ENCODE data around the gene MCCD1.
"Not testable (repeated sequence)": the region's sequence is repeated elsewhere in the genome, so short reads cannot be mapped to it uniquely, and the experiment has no call there.

The MCCD1 gene, protein sequence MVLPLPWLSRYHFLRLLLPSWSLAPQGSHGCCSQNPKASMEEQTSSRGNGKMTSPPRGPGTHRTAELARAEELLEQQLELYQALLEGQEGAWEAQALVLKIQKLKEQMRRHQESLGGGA

DNA sequence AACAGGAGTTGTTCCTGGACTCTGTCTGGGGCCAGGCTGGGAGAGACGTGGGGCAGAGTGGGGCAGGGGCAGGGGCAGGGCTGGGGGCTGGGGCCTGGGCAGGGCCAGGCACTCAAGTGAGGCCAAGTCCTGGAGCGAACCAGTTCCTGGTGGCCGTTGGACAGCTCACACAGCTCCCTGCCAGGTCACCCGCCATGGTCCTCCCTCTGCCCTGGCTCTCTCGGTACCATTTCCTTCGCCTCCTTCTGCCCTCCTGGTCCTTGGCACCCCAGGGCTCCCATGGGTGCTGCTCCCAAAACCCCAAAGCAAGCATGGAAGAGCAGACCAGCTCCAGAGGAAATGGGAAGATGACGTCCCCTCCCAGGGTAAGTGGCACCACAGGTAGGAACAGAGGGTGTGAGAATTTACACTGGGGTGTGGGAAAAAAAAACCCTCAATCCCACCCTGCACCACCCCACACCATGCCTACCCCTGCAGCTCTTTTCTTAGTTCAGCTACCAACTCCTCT lies at the start of gene MCCD1:
Gene MCCD1, plus strand, starts transcription at position 142 of the 508 bp plus-strand sequence. Its CDS starts 53 bp downstream, at position 195.
- no peak for DNase-seq

DNA sequence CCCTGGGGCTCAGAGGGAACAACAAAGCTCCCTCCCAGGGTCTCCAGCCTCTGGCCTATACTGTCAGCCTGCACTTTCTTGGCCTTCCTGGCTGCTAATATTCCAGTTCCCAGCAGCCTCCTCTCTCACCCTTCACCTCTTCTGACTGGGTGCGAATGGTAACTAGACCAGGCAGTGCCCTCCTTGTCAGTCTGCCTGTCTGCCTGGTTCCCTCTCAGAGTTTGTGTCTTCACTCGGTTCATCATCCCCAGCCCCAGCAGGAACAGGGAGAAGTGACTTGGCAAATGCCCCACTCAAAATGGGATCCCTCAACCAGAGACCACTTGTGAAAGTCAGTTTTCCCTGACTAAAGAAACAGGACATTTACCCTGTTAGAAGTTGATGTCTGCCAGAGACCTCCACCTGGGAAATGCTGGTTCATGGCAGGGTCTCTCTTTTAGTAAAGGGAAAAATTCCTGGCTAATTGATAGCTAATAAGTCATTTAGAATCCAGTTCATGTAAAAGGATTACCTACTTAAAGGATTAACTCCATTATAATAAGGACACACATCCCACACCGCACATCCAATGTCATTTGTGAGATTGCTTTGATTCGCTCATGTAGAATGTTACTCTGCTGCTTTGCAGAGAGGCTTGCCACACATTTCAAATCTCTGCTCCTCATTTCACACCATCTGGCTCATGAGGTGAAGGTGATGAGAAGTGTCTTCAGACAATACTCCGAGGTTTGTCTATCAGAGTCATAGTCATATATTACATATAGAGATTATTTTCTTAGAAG lies 49.4 kb upstream of the MCCD1 start:
- no peak for DNase-seq

DNA sequence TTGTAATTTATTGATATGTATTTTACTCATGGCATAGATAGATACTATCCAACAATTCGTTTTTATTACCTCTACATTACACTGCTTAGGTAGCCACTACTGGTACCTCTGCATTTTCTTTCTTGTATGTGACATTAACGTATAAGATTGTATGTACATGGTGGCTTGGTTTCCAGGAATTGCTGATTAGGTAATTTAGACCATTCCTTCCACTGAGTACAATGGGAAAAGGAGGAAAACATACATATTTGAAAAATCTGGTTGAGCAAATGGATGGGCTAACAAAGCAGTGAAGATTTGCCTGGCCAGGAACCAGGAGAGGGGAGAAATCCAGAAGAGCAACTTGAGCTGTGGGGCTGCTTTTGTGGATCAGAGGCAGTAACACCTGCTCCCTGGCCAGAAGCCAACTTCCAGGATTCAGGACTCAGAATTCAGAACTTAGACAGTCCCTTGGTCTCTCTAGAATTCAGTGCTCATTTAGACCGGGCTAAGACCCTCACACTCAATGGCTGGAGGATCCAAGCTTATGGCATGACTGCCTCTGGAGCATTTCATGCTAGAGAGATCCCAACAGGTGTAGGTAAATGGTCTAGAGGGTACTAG lies 48.7 kb upstream of the MCCD1 start:
- DNase-seq = no peak

DNA sequence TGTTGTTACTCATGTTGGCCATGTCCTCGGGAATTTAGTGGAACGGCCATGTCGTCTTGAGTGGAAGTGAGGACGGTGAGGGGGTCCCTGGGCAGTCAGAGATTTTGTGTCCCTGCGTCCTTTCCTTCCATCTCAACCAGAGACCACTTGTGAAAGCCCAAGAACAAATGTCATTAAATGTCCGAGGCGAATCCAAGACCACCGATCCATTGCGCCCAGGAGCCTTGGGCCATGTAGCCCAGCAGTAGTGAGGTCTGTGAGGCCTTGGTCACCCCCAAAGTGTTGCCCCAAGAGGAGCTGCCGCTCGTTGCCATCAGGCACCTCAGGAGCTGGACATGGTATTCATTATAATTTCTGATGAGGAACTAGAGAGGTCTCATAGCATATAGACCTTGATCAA lies 48.2 kb upstream of the MCCD1 start:
- no peak for DNase-seq

DNA sequence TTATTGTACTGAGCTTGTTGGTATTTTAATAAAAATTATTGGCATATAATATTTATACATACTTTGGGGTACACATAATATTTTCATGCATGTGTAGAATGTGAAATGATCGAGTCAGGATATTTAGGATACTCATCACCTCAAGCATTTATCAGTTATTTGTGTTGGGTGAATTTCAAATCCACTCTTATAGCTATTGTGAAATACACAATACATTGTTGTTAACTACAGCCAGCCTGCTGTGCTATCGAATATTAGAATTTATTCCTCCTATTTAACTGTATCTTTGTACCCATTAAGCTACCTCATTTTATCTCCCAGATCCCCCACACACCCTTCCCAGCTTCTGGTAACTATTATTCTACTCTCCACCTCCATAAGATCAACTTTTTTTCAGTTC lies 45.4 kb upstream of the MCCD1 start:
- DNase-seq = no peak

DNA sequence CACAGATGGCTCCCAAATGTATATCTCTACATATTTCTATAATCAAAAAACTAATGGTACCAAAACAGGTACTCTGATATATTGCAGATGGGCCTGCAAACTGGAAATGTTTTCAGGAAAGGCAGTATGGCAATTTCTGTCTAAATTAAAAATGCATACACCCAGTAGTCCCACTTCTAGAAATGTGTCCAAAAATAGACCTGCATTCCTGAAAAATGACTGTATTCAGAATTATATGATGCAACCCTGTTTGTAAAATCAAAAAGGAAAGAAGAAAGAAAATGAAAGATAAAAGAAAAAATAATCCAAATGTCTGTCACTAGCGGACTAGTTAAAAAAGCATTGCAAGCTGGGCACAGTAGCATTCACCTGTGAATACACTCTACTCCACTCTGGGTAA lies 43.7 kb upstream of the MCCD1 start:
- DNase-seq = no peak

DNA sequence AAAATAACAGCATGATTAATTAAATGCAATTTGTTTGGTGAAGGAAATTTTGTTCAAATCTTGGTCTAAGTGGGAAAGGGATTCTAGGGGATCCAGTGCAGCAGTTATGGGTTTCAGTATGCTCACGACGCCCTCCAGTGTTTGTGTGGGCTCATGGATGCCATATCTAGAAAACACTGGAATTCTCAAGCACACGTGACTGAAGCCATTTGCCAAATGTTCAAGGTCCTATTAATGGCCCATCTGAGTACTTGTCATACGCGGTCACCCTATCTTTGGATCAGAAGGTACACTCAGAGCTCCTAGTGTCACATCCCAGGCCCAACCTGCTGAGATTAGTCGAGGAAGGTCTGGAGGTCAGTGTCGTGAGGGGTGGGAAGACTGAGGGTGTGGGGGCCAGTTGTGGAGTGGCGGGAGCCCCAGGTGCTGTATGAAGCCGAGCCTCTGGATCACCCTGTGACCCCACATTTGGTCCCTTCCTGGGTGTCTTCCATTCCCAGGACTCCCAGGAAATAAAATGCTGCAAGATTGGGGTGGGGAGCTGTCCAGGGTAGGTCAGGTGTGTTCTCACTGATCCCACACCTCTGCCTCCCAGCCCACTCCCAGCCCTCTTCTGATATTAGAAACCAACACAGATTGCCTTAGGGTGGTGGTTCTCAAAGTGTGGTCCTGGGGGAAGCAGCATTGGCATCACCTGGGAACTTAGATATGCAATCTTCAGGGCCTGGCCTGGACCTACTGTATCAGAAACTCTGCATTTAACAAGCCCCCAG lies 42.5 kb upstream of the MCCD1 start:
- peak; percentile 4 for DNase-seq

DNA sequence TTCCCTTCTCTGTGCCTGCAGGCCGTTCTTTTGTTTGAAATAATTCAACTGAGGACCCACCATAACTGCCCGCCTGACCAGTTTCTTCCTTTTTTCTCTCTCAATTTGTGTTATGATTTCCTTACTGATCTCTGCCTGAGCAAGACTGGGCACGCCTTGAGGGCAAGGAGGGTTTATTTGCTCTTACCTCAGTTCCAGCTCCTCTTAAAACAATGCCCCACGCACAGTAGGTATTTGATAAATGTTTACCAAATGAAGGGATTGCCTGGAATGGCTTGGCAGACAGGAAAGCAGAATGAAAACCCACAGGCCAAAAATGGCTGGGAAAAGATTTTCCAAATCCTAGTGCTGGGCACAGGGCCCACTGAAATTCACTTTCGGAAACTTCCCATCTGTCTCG lies 41.1 kb upstream of the MCCD1 start:
- DNase-seq = peak; percentile 5

DNA sequence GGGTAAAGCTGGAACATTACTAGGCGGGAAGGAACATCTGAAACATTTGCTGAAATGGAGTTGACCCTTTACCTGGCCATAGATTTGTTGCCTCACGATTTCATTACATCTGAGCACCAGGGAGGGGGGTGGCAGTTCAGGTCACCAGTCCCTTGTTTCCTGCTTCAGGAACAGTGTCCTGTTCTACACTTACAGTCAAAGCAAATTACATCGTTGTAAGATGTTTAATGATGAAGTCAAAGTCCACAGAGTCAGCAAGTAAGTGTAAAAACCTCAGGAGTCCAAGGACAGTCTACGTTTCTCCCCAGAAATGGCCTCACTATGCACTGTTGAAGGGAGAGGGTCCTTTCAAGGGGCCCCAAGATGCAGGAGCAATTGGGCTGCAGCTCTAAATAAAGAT lies 39.7 kb upstream of the MCCD1 start:
- no peak for DNase-seq

DNA sequence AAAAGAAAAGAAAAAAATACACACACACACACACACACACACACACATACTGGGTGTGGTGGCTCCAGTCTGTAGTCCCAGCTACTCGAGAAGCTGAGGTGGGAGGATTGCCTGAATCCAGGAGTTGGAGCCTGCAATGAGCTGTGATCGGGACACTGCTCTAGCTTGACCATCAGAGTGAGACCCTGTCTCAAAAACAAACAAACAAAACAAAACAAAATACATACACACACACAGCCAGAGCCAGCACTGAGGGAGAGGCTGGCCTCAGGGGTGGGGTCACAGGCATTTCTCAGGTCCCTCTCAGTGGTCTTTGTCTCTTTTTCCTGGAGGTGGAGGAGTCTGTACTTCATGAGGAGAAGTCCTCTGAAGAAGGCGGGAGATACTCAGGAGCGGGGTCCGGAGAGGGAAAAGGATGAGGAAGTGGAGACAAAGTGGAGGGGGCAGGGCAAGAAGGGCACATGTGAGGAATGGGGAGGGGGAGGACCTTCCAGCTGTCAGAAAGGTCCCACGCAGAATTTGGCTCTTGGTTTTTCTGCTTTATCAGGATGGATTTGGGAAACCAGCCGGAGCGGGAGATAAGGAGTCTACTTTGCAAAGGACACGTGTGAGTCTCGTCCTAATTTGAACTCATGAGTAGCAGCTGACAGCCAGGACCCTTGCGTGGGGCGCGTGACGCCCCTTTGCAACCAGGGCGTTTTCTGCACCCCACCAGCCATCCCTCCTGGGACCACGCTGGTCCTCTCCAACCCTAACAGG lies 38.5 kb upstream of the MCCD1 start:
- peak; percentile 5 for DNase-seq

DNA sequence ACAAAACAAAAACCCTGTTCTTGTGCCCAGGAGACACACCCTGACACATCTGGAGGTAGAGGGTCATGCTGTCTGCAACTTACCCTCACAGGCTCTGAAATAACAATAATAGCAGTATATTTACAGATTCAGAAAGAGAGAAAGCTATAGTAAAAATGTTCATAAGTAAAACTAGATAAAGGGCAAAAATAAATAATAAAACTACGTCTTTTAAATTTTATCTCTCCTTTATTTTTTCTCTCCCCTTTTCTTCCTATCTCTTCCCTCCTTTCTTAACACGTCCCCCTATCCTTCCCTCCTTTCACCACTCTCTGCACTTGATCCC lies 35.2 kb upstream of the MCCD1 start:
- DNase-seq = not testable (repeated sequence)

DNA sequence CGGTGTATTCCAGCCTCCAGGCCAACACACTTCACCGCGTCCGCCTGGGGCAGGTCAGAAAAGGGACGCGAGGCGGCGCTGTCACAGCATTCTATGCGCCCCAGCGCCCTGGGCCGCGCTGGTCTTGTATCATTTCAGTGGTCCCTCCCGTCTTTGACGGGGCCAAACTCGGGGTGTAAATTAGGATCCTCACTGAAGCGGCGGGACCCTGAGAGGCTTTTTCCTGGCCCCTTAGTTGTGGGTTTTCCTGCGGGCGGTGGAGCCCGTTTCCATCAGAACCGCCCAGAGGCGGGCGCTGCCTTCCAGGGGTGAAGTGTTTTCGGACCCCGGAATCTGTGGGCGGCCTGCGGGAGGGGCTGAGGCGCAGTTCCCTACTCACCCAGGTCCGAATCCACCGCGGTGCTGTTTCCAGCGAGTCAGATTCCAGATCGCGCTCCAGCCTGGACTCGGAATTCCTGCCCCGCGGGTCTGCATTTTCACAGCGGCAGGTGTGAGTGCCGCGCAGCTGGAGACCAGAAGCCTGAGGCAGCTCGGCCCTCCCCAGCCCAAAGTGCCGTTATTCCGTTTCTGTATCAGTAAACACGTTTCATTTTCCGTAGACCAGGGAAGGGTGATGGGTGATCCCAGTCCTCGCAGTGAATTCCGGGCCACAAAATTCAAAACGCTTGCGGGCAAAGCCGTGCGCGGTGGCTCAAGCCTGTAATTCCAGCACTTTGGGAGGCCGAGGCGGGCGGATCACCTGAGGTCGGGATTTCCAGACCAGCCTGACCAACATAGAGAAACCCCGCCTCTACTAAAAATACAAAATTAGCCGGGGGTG lies 34.7 kb upstream of the MCCD1 start:
- DNase-seq = peak; percentile 89

DNA sequence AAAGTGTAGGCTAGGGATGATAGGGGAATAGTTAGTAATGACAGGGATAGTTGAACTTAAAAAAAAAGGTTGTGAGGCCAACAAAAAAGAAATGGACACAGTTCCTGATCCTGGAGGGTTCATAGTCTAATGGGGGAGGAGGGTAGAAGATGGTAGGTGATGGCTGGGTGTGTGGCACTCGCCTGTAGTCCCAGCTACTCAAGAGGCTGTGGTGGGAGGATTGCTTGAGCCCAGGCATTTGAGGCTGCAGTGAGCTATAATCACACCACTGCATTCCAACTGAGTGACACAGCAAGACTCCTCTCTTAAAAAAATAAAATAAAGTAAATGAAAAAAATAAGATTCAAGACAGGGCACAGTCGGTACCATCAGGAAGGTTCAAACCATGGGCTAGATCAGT lies 33.2 kb upstream of the MCCD1 start:
- no peak for DNase-seq

DNA sequence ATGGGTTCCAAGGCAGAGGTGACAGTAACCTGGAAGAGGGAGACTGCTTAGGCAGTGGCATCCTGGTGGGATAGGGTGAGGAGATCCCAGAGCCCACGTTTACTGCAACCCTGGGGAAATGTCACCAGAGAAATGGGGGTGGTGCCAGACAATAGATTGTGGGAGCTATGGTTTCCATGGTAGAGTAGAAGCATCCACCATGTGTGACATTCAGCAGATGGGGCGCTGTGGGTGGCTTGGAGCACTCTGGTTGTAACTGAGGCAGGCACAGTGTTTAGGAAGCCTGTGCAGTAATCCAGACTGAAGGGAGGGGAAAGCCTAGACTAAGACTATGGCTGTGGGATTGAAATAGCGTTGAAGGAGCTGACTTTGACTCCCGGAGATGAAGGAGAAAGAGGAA lies 31.9 kb upstream of the MCCD1 start:
- DNase-seq = not testable (repeated sequence)

DNA sequence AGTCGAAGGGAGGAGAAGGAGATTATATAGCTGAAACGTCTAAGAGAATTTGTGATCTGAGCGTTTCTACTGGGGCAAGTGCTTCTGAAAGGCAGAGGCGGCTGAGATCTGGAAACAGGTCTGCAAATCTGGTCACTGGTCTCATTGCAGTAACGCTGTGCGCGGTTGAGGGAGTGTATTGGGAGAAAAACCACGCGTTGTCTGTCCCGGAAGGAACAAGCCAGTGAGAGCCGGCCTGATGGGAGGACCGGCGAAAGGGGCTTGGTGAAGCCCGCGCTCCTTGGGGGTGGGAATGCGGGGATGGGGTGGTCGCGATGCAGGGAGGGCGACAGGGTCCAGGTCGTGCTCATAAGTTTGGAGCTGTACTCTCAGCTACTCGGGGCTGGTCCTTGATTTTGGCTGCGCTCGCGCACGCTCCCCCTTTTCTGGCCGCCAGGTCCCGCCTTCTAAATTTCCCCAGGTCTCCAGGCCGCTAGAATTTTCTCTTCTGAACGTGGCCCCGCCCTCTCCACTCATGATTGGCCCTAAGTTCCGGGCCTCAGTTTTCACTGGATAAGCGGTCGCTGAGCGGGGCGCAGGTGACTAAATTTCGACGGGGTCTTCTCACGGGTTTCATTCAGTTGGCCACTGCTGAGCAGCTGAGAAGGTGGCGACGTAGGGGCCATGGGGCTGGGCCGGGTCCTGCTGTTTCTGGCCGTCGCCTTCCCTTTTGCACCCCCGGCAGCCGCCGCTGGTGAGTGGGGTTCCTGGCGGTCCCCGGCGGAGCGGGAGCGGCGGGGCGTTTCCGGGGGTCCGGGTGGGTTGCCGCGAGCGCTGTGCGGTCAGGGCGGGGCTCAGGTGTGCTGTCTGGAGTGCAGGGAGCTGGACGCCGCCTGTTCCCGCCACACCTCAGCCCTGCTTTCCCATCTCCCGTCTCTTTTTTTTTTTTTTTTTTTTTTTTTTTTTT lies 31.0 kb upstream of the MCCD1 start, which contains the start of gene MICB:
Gene MICB, plus strand, starts transcription at position 615 of the 946 bp plus-strand sequence. Its CDS starts 49 bp downstream, at position 664.
- DNase-seq = peak; percentile 89

DNA sequence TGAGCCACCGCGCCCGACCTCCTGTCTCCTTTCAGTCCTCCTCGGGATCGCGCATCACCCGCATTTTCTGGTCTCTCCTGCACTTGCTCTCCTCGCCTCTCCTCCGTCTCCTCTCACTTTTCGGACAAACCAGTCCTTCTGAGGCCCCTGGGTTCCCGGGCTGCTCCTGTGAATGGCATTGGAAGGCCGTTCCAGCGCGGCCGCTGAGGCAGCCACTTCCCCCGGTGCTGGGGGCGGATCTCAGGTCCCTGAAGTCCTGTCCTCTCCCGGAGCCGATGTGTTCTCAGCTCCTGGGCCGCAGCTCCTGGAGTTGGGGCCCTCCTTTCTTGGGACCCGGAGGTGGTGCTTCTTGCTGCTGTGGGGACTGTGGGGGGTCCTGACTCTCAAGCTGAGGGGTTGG lies 30.0 kb upstream of the MCCD1 start:
- DNase-seq = no peak

DNA sequence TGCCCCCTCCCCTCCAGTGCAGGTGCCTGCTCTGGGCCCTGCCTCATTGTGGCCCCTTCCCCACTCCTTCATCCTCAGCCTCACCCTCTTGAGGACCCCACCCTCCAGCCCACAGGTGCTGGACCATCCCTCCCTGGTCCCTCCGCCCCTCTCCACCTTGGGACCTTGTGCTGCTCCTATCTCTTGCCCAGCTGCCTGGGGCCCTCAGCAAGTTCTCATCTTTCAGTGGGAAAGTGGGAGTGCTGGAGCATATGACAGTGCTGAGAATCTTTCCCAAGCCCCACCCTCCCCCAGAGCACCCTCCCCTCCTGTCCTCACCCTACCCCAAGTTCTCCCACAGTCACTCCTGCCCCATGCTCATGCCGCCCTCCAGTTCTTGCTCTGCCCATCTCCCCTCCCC lies 29.1 kb upstream of the MCCD1 start:
- not testable (repeated sequence) for DNase-seq

DNA sequence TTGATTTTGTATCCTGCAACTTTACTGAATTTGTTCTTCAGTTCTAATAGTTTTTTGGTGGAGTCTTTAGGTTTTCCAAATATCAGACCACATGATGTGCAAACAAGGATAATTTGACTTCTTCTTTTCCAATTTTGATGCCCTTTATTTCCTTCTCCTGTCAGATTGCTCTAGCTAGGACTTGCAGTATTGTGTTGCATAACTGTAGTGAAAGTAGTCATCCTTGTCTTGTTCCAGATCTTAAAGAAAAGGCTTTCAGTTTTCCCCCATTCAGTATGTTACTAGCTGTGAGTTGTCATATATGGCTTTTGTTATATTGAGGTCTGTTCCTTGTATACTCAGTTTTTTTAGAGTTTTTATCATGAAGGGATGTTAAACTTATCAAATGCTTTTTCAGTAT lies 26.2 kb upstream of the MCCD1 start:
- DNase-seq = no peak

DNA sequence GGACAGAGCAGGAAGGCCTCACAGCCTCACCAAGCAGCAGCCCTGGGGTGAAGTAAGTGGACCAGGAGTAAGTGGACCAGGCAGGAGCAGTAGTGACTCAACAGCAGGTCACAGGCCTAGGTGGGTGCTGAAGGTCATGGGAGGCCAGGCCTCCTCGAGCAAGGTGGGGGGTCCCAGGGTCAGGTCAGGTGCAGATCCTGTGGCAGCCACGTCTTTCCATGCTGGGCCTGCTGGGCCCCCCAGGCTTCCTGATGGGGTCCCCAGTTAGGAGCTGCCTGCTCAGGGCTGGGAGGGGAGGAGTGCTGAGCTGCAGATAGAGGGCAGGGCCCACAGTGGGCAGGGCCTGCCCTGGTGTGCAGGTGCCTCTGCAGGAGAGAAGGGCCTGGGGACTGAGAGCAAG lies 19.7 kb upstream of the MCCD1 start:
- DNase-seq = peak; percentile 0

DNA sequence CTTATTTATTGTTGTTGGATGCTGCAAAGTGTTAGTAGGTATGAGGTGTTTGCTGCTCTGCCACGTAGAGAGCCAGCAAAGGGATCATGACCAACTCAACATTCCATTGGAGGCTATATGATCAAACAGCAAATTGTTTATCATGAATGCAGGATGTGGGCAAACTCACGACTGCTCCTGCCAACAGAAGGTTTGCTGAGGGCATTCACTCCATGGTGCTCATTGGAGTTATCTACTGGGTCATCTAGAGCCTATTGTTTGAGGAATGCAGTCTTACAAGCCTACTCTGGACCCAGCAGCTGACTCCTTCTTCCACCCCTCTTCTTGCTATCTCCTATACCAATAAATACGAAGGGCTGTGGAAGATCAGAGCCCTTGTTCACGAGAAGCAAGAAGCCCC lies 18.8 kb upstream of the MCCD1 start:
- peak; percentile 13 for DNase-seq

Data from stimulated activated CD8-positive, alpha-beta memory T cell treated with anti-CD3 and anti-CD28 coated beads, Interleukin-4, amount 100 ng/mL, for 48 hours (primary cell).